Measurements from ENCODE around the gene MUS81.

Gene MUS81

DNA sequence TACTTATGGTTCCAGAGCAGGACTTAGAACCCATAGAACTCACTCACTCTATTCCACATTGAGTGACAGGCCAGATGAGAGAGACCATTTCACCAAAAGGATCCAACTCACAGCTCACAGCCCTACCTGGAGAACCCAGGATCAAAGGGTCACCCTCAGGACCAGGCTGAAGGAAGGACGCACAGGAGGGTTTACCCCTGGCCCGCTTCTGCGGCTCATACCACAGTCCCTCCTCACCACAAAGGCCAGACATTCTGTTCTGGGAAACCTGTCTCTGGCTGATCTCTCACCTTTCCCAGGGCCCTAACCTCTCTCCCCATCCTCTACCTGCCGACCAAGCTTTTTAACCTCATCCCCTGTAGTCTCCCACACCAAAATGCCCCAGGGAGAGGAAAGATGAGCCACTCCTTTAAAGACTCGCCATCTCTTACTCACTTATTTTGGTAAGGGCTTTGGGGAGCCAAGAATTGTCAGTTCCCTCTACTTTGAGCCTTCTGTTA lies 35.3 kb downstream of the MUS81 start:
- H3K27ac ChIP-seq: no peak overlapping the region

DNA sequence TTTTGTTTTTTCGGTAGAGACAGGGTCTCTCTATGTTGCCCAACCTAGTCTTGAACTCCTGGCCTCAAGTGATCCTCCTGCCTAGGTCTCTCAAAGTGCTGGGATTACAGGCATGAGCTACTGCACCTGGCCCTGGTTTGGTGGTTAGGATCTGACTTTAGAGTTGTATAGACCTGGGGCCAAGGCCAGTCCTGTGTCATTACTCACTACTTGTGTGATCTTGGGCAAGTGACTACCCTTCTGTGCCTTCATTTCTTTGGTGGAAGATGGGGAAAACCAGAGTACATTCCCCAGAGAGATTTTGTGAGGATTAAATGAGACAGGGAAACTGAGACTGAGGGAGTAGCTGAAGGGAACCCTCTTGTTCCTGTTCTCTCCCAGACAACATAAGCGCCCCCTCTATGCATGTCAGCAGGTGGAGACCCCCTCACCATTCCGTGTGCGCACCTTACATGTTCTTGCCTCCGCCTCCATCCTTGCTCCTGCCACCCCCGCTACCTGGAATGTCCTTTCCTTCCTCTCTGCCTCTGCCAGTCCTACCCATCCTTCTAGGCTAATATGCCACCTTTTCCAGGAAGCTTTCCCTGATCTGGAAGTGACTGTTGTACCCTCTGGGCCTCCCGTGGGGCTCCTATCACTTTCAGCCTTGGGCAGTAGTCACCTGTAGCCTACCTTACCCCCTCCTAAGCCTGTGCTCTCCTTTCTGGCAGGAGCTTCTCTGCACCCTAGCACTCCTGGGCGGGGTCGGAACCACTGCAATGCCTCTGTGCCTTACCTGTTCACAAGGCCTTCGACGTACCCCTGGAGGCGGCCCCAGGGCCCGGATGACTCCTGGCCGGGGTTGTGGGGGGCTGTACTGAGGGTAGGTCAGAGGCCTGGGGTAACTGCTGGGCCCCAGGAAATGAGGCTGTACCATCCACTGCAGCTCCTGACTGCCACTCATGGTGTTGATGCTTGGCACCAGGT lies 36.1 kb downstream of the MUS81 start:
- no peak overlapping the region for H3K27ac ChIP-seq
- TF ChIP-seq CTCF (IDR thresholded peaks at IDR 0.05) (no peak), ZFX (IDR thresholded peaks at IDR 0.05; ENCODE audit: borderline replicate concordance) (no peak)

More for the DNA sequence above, 35.3 kb downstream of the MUS81 start:
- TF ChIP-seq CTCF (IDR thresholded peaks at IDR 0.05): no peak
- TF ChIP-seq ZFX (IDR thresholded peaks at IDR 0.05; ENCODE audit: borderline replicate concordance): no peak

DNA sequence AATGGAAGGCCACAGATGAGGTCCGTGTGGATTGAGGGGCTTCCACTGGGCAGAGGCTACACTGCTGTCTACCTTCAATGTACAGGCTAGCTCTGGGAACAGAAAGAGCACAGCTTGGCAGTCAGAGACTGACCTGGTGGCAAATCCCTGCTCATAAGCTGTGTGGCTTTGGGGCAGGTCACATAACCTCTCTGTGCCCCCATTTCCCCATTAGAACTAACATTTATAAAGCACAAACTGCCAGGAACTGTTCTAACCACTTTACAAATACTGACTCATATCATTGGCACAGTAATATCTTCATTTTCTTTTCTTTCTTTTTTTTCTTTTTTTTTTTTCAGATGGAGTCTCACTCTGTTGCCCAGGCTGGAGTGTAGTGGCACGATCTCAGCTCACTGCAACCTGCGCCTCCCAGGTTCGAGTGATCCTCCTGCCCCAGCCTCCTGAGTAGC lies 36.8 kb downstream of the MUS81 start:
- TF ChIP-seq CTCF (IDR thresholded peaks at IDR 0.05): no peak
- TF ChIP-seq ZFX (IDR thresholded peaks at IDR 0.05; ENCODE audit: borderline replicate concordance): no peak
- H3K27ac ChIP-seq: no peak overlapping the region

DNA sequence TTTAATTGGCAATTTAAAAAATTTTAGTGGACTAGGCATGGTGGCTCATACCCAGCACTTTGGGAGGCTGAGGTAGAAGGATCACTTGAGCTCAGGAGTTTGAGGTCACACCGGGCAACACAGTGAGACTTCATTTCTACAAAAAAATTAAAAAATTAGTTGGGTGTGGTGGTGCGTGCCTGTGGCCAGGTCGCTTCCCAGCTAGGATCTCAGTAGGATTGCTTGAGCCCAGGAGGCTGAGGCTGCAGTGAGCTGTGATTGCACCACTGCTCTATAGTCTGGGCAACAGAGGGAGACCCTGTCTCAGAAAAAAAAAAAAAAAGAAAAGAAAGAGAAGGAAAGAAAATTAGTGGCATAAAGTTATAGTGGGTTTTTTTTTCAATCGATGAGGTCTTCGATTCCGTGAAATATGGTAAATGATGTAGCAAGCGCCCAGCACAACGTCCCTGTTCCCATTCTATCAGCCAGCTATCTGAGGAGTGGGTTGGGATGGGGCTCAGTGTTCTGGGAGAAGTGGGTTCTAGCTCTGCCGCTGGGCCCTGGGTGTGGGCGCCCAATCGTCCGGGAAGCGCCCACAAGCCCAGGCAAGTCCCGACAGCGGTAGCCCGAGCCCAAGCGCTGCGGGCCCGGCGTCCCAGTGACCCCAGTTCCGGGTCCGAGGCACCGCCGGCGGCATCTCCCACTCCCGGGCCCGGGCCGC lies 38.6 kb downstream of the MUS81 start:
- TF ChIP-seq CTCF (IDR thresholded peaks at IDR 0.05): no peak
- TF ChIP-seq ZFX (IDR thresholded peaks at IDR 0.05; ENCODE audit: borderline replicate concordance): no peak
- H3K27ac ChIP-seq: no peak overlapping the region

DNA sequence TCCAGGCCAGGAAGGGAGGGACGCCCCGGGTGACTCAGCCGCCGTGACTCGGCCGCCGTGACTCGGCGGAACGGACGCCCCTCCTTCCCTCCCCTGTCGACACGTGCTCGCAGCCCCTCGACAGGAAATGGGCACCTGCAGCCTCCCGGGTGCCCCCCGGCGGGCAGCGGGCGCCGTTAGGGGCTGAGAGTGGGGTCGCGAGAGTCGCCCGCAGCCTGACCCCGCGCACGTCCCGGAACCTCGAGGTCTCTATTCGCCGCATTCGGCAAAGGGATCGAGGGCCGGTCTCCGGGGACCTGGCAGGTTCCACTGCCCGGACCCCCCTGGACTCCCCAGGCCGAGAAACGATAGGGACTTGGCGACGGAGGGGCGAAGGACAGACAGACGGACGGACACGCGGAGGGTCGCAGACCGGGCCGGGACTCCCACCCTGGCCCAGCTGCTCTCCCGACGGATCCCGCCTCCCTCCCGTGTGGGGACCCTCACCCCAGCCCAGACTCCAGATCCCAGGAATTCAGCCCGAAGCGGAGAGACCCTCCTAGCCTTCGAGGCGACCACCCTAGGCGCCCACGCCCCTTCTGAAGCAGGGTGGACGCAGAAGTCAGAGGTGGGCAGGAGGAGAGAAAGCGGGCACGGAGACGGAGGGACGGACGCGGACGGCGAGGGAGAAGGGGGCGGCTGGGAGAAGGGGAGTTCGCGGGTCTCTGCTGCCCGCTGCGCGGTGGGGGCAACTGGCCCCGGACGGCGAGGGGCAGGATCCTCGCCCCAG lies 39.3 kb downstream of the MUS81 start:
- TF ChIP-seq ZFX (IDR thresholded peaks at IDR 0.05; ENCODE audit: borderline replicate concordance) (no peak), CTCF (IDR thresholded peaks at IDR 0.05) (no peak)
- H3K27ac ChIP-seq: no peak overlapping the region

GRCh38 chr11:65900125-65900898 lies 40.1 kb downstream of the MUS81 start, which contains the start of gene FOSL1:
TSS of gene FOSL1 (minus strand) at chr11:65900388. CDS start at chr11:65900339, 49 bp downstream.
- TF ChIP-seq ZFX (IDR thresholded peaks at IDR 0.05; ENCODE audit: borderline replicate concordance) (no peak), CTCF (IDR thresholded peaks at IDR 0.05) (no peak)
- H3K27ac ChIP-seq: no peak within 1 kb of the TSS
